Mucosa of descending colon (tissue), 3 donors: ENCODE results near the gene BAZ1B. TPM values are rescaled to one million over a fixed set of nuclear protein-coding genes. Genes with fewer than 3 reads are reported as not detected.
A peak's percentile ranks its signal among the peaks of the same experiment; 100 is the strongest.
"Not testable (repeated sequence)": the region's sequence is repeated elsewhere in the genome, so short reads cannot be mapped to it uniquely, and the experiment has no call there.

Experiments
- ATAC-seq: fragments of 200-7000 bp; cut with Tn5 transposase; one replicate; pipeline ENCODE4 v1.9.1; 2020; ENCODE audit warnings: mild to moderate bottlenecking, moderate library complexity
- DNase-seq, 3 donors: peaks; one replicate each; pipeline ENCODE4 v3.0.0-alpha.2; 2020
- H3K36me3 ChIP-seq: fragments of 200-600 bp; one replicate; pipeline ENCODE4 v1.8.0; 2021; ENCODE audit warnings: low read depth, mild to moderate bottlenecking
- H3K4me1 ChIP-seq: fragments of 200-600 bp; one replicate; pipeline ENCODE4 v1.8.0; 2021; ENCODE audit warnings: low read depth, mild to moderate bottlenecking
- H3K4me3 ChIP-seq: fragments of 200-600 bp; one replicate; pipeline ENCODE4 v1.8.0; 2021; ENCODE audit warnings: mild to moderate bottlenecking
- H3K9me3 ChIP-seq: fragments of 200-600 bp; one replicate; pipeline ENCODE4 v1.8.0; 2021; ENCODE audit warnings: mild to moderate bottlenecking
- intact Hi-C, 2 donors: fragments of 100-400 bp; cut with DNase I in 1 of 2; cut with micrococcal nuclease in 1 of 2; formaldehyde crosslinking; loops; one replicate each; pipeline versions ENCODE4 v1.11.0 to v1.11.1; 2022; cut with DNase I, micrococcal nuclease
- total RNA-seq, 3 donors: library from RNA; stranded (reverse); fragmentation: NEBNext Ultra II Directional in 2 of 3; extraction: Animal tissue kit (Norgen Biotek cat#: 25700) in 2 of 3; gene quantifications; one replicate each; pipeline versions ENCODE4 v1.2.1 to v1.2.4, GENCODE V29; 2021 to 2023
- TF ChIP-seq, protein P1 (sequence below): fragments of 200-600 bp; IDR thresholded peaks from one replicate; pipeline ENCODE4 v1.8.0; 2022; ENCODE audit warnings: antibody characterized with exemption, mild to moderate bottlenecking
- donor health status: DM: no; HTN: no; CAD: no; lungs with moderate emphysema.
- donor health status: DM: no; HTN: no; CAD: no.
- donor health status: DM: no; HTN: yes; CAD: no.

BAZ1B gene
- total RNA-seq, 3 donors from 2014 or later = 37.4 to 76.0 (median 41.4) TPM

DNA sequence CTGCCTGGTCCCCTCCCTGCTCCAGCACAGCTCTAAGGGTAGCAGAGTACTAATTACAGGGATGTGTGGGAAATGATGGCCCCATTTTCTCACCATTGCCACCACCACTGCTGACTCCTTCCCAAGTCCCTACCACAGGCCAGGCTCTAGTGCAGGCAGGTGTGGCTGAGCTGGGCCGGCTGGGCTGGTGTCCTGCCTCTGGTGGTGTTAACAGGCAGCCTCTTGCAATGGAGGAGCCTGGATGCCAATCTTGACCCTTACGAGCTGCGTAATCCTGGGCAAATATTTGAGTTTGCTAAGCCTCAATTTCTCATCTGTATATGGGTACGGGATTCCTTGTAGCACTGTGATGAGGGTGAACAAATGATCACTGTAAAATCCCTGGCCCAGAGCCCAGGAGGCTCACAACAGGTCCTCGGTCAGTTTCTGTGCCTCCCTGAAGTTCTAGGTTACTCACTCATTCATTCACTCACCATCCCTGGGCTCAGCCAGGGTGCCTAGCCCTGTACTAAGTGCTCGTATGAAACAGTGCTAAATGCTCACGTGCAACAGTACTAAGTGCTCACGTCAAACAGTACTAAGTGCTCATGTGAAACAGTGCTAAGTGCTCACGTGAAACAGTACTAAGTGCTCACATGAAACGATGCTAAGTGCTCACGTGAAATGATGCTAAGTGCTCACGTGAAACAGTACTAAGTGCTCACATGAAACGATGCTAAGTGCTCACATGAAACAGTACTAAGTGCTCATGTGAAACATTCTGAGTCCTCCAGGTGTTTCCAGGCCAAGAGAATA lies 90.9 kb downstream of the BAZ1B start:
- TF ChIP-seq, protein P1, sequence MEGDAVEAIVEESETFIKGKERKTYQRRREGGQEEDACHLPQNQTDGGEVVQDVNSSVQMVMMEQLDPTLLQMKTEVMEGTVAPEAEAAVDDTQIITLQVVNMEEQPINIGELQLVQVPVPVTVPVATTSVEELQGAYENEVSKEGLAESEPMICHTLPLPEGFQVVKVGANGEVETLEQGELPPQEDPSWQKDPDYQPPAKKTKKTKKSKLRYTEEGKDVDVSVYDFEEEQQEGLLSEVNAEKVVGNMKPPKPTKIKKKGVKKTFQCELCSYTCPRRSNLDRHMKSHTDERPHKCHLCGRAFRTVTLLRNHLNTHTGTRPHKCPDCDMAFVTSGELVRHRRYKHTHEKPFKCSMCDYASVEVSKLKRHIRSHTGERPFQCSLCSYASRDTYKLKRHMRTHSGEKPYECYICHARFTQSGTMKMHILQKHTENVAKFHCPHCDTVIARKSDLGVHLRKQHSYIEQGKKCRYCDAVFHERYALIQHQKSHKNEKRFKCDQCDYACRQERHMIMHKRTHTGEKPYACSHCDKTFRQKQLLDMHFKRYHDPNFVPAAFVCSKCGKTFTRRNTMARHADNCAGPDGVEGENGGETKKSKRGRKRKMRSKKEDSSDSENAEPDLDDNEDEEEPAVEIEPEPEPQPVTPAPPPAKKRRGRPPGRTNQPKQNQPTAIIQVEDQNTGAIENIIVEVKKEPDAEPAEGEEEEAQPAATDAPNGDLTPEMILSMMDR = no peak
- H3K9me3 ChIP-seq = no peaks in the 10 kb centered on the region
- DNase-seq = no peak
- no peak for ATAC-seq
- intact Hi-C loops = no loop called here
- no peak overlapping the region for H3K4me3 ChIP-seq
- H3K4me1 ChIP-seq = peaks cover 3% of the 10 kb centered on the region
- no peaks in the 10 kb centered on the region for H3K36me3 ChIP-seq

DNA sequence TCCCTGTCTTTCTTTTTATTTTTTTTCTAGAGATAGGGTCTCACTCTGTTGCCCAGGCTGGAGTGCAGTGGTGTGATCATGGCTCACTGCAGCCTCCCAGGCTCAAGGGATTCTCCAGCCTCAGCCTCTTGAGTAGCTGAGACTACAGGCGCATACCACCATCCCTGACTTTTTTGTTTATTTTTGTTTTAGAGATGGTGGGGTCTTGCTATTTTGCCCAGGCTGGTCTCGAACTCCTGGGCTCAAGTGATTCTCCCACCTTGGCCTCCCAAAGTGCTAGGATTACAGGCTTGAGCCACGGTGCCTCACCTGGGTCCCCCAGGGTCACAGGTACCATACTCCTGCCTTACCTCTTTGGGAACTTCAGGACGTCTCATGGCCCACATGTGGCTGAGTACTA lies 91.6 kb downstream of the BAZ1B start:
- intact Hi-C loops, ATAC-seq, H3K4me3 ChIP-seq, H3K36me3 ChIP-seq, H3K9me3 ChIP-seq, H3K4me1 ChIP-seq: not testable (repeated sequence)
- peak in 1 of 3 donors; percentile 1 for DNase-seq

DNA sequence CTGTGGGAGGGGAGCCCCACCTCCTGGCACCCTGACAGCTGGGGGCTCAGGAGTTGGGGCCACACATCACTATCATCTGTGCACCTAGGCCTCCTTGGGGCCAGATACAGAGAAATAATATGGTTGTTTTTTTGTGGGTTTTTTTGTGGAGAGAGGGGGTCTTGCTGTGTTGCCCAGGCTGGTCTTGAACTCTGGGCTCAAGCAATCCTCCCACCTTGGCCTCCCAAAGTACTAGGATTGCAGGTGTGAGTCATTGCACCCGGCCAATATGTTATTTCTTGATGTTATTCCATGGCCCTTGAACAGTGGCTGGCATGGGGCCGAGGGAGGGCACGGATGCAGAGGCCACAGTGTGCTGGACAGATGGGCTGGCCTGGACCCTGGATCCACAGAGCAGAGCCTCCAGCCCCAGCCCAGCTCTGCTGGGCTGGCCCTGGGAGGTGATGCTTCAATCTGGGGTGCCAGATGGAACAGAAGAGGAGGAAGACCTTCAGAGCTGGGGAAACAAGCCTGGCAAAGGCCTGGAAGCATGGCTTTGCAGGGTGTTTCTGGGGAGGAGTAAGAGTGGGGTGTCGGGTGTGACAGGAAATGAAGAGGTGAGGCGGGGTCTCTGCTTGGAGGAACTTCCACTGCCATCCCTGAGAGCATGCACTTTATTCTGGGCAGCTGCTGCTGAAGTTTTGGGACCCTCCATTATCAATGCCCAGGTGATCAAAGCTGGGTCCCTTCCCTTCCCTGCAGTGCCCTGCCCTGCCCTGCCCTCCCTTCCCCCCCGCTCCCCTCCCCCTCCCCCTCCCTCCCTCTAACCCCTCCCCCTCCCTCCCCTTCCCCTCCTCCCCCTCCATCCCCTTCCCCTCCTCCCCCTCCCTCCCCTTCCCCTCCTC lies 92.2 kb downstream of the BAZ1B start:
- TF ChIP-seq, protein P1 = no peak
- DNase-seq (peak in 1 of 3 donors; percentile 33), ATAC-seq (no peak)
- Histone ChIP-seq H3K36me3 (no peaks in the 10 kb centered on the region), H3K9me3 (no peaks in the 10 kb centered on the region), H3K4me3 (no peak overlapping the region), H3K4me1 (peaks cover 3% of the 10 kb centered on the region)
- intact Hi-C loops = no loop called here

DNA sequence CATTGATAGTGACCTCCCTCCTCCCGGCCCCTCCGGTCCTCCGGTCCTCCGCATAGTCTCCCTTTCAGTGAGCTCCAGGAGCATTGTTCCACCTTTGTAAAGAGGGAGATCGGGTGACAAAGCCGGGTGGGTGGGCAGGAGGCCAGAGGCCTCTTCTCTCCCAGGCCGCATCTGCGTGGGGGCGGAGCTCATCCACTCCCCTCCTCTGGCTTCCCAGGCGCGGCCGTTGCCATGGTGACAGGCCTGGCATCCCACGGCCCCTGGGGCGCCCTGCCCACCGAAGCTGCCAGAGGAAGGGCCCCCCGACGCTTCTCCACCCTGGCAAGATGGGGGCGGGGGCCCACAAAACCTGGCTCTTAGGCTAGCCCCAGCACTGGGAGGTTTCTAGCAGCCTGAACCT lies 92.9 kb downstream of the BAZ1B start:
- DNase-seq = peak in 1 of 3 donors; percentile 24
- H3K36me3 ChIP-seq = no peaks in the 10 kb centered on the region

DNA sequence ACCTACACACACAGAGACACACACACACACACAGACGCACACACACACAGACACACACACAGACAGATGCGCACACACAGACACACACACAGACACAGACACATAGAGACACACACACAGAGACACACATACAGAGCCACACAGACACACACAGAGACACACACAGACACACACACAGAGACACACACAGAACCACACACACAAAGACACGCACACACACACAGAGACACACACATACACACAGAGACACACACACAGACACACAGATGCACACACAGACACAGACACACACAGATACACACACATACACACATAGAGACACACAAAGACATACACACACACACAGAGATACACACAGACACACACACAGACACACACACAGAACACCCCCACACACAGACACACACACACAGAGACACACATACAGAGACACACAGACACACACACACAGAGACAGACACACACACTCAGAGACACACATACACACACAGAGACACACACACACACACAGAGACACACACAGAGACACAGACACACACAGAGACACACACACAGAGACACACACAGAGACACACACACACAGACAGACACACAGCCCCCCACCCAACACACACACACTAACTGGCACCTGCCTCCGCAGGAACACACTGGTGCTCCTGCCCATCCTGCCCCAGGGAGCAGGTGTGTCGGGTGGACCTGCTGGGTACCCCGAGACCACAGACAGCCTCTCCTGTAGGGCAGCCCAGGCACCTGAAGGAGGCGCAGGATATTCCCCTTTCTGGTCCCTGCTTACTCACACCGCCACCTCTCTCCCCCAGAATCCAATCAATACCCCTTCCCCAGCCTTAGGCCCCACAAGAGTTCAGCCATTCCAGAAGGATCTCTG lies 93.9 kb downstream of the BAZ1B start:
- no peaks in the 10 kb centered on the region for H3K9me3 ChIP-seq

More for the DNA sequence above, 92.9 kb downstream of the BAZ1B start:
- Histone ChIP-seq H3K9me3 (no peaks in the 10 kb centered on the region), H3K4me3 (no peak overlapping the region), H3K4me1 (peaks cover 3% of the 10 kb centered on the region)
- intact Hi-C loops = no loop called here
- TF ChIP-seq, protein P1 = no peak
- no peak for ATAC-seq

More for the DNA sequence above, 93.9 kb downstream of the BAZ1B start:
- Histone ChIP-seq H3K4me1 (peaks cover 1% of the 10 kb centered on the region), H3K4me3 (no peak overlapping the region), H3K36me3 (no peaks in the 10 kb centered on the region)
- peak in 1 of 3 donors; percentile 18 for DNase-seq
- intact Hi-C loops = no loop called here
- no peak for ATAC-seq
- TF ChIP-seq, protein P1 = no peak
